HG02885 (cell line): ENCODE measurements around the gene CD164L2.
A peak's percentile ranks its signal among the peaks of the same experiment; 100 is the strongest.

Experiments used
- ATAC-seq: cut with Tn5 transposase; IDR thresholded peaks from one replicate; pipeline ENCODE4 v1.9.1; 2021; ENCODE audit warnings: mild to moderate bottlenecking; ENCODE audit not compliant: unreplicated experiment, poor library complexity

CD164L2 gene

DNA sequence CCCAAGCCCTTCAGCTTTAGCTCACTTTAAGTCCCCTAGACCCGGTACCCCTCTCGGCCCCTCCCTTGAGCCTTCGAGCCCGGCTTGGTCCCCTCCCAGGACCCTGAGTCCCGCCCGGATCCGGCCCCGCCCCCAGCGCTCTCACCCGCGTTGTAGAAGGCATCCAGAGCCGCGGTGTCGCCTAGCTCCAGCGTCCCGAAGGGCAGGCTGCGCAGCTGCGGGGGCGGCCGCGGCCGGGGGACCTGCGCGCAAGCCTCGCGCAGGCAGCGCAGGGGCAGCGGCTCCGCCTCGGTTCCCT is 17.1 kb downstream of the CD164L2 start:
- peak; percentile 51 for ATAC-seq

DNA sequence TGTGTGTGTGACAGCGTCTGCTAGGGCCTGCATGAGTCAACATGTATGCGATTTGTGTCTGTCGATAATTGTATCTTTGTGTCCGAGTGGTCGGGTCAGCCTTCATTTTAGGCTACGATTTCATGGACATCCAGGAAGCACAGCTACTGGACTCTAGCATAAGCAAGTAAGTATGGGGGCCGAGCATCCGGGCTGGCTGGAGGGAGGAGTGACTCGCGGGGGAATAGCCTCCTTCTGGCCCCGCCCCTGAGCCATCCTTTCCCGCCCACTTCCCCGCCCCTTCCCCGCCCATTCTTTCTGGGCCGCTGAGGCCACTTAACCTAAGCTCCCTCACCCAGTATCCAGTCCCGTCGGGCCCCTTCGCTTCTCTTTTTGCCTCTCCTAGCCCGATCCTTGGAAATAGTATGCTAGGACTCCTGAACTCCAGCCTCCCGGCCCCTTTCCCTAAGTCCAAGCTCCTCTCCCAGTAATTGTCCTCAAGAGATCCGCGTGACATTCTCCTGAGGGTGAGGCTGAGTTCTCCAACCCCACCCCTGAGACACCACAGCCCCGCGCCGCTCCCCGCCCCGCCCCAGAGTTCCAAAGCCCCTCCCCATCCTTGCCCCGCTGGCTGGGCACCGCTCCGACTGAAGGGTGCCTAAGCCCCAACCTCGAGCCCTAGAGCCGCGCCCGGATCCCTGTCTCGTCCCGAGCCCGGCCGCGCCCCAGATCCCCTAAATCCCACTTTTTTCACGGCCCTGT is 17.6 kb downstream of the CD164L2 start:
- peak; percentile 43 for ATAC-seq

DNA sequence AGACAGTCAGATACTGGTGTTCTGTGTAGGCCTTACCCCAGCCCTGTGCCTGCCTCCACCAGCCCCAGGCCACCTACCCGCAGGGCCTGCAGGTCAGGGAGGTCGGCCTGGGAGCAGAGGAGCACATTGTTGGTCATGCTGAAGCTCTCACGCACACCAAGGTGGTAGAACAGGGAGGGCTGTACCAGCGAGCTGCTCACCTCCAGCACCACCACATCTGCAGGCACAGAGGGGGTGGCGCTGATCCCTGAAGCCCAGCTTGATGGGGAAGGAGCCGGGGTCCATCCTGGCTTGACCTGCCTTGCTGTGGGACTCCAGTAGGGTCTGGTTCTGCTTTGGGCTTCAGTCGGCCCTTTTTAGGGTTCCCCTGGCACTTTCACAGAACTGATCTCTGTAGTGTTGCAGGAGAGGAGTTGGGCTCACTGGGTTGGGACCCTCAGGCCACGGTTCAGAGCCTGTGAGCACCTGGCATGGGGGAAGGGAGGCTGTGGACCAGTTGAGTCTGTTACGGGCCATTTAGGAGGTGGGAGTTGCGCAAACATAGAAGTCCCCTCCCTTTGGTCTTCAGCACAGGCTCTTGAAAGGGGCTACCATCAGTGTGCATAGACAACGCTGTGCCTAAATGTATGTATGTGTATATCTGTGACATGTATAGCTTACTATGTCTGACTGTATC is 18.3 kb downstream of the CD164L2 start:
- ATAC-seq: peak; percentile 5

DNA sequence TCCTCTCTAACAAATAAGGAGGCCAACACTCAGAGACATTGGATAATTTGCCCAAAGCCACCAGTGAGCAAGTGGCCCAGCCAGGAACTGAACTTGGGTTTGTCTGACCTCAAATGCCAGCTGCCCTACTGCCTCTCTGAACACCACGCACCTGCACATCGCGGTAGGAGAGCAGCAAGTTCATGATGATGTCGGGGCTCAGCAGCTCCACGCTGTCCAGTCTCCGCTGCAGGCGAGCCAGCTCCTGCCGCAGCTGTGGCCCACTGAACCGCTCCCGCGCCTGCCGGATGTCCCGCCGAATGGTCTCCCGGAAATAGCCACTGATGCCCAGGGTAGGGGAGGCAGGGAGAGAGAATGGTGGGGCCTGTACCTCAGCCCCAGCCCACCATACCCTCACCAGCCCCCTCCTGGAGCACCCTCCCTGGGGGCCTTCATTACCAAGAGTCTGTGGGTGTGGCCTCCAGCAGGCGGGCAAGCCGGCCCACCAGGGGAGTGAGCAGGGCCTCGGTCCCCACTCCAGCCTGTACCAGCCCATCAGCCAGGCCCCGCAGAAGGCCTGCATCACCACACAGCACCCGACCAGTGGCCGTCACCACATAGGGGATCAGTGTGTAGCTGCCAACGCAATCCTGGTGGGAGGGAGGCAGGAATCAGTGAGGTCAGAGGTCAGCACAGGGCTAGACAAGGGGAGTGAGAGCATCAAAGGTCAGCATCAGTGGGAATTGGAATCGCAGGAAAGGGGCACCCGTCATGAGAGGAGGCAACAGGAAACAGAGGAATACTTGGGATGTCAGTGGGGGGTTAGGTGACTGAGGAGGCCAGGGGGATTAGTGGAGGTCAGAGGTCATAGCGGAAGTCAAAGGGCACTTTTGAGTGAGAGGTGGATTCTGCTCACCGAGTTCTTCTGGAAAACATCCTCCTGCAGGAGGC is 19.1 kb downstream of the CD164L2 start:
- no peak for ATAC-seq

DNA sequence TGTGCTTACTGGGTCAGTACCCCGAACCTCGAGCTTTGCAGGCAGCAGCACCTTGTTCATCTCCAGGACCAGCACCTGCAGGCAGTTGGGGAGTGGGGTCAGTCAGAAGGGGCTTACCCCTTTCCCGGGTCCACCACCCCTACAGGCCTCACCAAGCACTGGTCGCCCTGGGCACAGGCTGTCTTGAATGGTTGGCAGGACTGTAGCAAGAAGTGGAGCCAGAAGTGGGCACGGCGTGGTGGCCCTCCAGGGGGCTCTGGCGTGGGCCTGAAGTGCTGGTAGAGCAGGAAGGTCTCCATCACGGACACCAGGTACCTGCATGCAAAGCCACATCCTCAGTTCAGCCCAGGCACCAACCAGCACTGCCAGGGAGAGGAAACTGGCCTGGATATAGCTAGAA is 21.6 kb downstream of the CD164L2 start:
- no peak for ATAC-seq

DNA sequence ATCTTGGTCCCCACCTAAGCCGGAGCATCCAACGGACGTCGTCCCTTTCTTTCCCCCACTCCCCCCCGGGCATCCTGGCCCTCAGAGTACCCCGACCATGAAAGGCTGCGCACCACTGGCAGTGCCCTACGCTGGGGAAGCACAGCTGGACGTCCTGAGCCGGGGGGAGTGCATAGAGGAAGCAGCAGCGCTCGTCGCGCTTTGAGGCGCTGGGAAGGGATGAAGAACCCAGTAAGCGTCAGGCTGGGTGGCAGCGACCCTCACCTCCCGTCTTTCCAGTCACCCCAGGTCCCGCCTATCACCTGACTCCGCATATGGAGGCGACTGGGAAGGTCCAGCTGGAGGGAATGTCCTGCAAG is 22.1 kb downstream of the CD164L2 start:
- no peak for ATAC-seq

DNA sequence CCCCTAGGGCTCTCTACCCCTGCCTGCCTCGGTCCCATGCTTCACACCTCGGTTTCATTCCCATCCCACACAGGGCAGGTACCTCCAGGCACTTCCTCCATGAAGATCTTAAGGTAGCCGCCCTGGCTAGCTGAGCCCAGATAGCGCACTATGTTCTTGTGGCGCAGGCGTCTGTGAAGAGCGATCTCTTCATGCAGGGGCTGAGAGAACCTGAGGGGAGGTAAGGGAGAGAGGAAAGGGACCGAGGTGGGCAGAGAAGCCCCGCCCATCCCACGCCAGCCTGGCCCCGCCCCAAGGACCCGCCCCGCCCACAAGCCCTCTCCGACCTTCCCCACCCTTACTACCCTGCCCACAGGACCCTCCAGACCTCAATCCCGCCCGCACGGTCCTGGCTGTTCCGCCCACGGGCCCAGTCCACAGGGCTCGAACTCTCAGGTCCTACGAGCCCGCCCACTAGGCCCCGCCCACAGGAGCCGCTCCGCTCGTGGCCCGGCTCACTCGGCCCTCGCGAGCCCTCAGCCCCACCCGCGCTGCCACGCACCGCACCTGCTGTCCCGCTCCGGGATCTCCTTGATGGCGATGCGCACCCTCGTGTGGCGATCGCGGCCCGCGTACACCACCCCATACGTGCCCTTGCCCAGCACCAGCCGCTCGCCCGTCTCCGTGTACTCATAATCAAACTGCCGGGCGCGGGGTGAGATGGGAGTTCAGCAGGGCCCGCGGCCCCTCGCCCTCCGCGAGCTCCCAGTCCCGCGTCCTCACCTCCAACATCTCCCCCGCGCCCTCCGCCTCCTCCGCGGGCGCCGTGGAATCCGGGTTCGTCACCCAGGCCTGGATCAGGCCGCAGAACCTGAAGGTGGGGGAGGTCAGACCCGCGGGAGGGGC is 22.7 kb downstream of the CD164L2 start:
- no peak for ATAC-seq

DNA sequence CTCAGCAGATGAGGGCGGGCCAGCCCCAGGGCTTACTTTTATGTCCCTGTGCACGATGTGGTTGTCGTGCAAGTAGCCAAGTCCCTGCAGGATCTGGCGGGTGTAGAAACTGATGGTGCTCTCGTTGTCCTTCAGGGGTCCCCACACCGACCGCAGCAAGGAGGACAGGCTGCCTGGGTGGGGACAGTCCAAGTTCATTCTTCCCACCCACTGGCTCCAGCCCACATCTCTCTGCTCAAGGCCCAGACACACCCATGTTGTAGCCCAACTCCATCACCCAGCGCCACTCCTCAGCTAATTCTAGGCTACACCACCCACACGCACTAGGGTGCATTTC is 23.3 kb downstream of the CD164L2 start:
- no peak for ATAC-seq

DNA sequence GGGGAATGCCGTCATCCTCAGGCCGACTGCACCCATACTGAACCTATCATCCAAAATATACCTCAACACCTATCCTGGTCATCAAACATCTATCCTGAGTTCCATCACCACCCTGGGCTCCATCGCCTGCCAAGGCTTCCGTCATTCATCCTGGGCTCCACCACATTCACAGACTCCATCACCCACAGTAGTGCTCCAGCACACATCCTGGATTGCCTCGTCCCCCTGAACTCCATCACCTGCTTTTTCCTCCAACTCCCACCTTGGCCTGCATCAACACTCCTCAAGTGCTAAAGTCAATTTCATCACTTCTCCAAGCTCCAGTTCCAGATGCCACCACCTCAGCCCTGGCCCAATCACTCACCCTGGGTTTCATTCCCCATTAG is 24.2 kb downstream of the CD164L2 start:
- ATAC-seq: no peak

DNA sequence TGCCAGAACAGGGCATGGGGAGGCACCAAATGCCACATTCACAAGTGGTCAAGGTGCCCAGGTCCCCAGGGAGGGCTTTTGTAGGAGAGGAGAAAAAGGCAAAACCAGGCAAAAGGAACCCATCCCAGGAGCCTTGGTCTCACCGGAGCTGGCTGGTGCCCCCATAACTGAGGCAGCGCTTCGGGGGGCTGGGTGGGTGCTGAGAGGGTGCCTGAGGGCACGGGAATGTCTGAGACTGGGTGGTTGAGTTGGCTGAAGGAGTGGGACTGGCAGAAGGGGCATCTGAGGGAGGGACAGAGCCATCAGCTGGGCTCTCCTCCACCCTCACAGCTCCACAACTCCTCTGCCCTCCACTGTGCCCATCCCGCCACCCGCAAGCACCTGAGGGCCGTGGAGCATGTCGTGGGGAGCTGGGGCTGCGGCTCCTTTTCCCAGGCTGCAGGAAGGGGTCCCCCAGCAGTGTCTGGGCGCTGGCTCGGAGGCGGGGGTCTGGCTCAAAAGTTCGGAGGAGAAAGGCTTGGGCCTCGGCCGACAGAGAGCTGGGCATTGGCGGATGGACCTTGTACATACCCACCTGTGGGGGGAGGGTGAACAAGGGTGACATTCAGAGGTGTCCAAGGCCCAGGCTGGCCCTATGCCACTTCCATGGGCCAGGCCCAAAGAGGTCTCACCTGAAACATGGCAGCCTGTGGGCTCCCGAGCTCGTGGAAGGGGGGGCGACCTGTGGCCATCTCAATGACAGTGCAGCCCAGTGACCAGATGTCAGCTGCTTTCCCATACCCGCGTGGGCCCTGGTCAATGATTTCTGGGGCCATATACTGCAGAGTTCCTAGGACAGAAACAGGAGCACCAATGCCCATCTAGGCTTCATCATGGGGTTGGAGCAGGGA is 24.9 kb downstream of the CD164L2 start:
- ATAC-seq: no peak

DNA sequence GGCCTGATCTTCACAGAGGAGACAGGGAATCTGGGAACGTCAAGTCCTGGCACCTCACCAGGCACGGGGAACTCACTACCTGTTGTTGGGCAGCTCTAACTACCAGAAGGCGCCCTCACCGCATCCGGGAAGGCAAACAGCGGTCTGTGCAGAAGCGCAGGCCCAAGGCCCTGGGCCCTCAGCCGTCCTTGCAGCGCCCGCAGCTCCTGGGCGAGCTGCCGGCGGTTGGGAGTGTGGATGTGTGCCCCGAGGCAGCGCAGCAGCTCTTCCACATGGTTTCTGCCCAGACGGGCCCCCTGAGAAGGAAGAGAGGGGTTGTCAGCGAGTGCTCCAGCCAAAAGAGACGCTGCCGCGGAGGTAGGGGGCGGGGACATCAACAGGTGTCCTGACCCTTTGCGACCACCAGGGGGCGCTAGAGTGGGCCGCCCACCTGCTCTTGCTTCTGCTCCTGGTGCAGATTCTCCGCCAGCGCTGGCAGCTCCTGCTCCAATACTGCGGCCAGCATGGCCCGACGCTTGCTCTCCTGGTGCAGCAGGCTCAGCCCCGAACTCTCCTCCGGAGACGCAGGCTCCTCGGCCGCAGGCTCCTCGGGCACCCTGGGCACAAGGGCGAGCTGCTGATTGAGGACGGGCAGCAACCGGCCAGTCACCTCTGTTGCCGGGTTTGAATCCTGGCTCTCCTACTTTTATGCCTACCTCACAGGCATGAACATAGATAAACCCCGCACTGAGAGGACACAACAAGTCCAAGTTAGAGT is 25.7 kb downstream of the CD164L2 start:
- no peak for ATAC-seq

DNA sequence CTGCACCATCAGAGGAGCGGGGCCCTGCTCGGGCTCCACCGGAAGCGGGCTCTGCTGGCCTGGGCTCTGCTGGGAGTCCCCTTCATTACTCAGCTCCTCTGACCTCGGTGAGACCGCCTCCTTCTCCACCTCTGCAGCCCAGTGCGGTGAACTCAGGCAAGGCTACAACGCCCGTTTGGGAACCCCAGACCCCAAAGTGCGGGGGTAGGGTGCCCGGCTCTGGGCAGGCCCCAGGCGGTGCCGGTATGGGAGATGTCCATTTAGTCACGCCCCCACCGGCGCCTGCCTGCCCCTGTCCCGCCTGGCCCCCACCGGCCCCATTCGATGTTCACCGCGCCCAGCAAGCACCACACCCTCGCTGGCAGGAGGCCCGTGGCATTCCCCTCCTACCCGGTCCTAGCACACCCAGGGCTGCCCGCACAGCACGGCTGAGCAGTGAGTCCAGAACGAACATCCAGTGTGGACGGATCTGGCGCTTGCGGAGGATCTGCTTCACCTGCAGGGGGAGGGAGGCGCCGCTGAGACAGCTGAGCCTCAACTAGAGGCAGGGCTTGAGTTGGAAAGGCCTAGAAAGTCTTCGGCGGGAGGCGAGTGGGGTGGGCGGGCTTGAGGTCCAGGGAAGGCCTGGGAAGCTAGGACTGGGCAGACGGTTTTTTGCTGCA is 26.4 kb downstream of the CD164L2 start:
- no peak for ATAC-seq

DNA sequence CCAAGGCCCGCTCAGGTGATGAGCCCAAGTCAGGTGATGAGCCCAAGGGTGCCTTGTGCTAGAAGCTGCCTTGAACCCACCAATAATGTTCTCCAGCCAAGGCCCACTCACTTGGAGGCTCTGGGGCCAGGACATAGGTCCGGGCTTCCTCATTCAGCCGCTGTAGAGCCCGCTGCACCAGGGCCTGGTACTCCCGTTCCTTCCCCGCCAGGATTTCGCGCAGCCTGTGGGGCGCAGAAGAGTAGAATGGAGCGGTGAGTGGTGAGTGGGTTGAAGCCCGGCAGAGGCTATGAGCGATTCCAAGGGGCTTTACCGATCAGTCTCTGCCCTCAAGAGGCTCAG is 26.9 kb downstream of the CD164L2 start:
- no peak for ATAC-seq

DNA sequence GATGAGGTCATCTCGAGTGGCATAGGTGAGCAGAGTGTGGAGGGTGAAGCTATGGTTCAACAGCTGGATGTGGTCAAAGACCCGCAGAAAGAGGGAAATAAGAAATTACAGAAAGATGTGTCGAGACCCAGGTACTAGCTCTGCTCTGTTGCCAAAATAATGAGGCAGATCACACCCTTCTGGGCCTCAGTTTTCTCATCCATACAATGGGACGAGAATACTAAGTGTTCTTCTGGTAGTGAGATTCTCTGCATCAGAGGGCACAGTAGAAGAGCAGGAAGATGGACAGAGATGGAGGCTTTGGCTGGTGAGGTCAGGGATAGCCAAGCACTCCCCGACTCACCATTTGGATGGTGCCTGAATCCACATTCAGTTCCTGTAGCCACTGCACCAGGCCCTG is 27.4 kb downstream of the CD164L2 start:
- no peak for ATAC-seq

DNA sequence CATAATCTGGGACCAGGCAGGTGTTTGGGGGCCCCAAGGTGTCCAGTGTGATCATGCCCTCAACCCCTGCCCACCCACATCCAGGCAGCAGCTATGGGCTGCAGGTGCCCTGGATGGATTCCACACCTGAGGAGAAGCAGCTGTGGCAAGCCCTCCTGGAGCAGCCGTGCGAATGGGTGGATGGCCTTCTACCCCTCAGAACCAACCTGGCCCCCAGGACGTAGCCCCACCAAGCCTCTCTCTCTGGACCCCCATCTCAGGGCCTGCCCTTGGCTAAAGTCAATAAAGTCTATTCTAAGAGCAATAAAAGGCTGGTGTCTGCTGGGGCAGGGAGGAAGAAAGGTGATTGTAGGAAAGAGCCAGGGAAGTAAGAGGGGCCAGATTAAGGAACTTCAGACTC is 29.5 kb downstream of the CD164L2 start:
- no peak for ATAC-seq

DNA sequence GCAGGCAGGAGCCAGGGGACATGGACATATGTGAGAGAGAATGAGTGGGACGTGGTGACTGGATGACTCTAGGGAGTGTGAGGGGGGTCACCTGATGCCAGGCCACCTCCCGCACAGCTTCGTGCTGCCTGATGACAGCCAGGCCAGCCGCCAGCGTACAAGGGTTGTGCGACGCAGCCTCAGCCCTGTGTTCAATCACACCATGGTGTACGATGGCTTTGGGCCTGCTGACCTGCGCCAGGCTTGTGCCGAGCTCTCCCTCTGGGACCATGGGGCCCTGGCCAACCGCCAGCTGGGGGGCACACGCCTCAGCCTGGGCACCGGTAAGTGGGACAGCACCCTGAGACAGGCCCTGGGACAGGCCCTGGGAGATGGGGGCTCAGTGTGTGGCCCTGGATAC is 30.0 kb downstream of the CD164L2 start:
- ATAC-seq: no peak

DNA sequence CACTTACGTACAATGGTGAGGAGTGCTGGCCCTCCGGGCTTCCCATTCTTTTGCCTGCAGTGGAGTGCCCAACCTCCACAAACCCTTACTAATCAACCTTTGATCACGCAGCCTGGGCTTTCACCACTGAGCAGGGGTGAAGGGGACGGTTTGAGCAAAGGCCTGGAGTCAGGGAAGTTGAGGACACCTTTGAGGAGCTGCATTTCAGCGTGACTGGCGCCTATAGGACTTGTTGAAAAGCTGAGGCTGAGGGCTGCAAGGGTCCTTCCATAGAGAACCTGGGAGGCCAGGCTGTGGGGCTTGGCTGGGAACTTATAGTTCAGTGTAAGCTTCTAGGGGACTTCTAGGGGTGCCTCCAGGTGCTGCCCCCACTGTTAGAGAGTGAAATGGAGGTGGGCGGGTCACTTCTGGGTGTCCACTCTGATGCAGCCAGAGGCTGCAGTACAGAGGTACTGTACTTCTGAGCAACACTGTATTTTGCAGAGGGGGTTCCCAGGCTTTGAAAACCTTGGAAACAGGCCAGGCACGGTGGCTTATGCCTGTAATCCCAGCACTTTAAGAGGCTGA is 31.5 kb downstream of the CD164L2 start:
- ATAC-seq: no peak
